Gastroesophageal sphincter (tissue), 4 donors: ENCODE results near the gene KLK3. TPM values are rescaled to one million over a fixed set of nuclear protein-coding genes. Genes with fewer than 3 reads are reported as not detected.
"Not testable (repeated sequence)": the region's sequence is repeated elsewhere in the genome, so short reads cannot be mapped to it uniquely, and the experiment has no call there.

Experiments
- ATAC-seq: fragments of 150-250 bp; one replicate; pipeline ENCODE4 v1.9.1; 2016; ENCODE audit warnings: mild to moderate bottlenecking, moderate library complexity
- H3K27ac ChIP-seq, 4 donors: fragments of 200-600 bp; sonication (generic) in 3 of 4; 1 replicate in 3 of 4; 2 replicates in 1 of 4; pipeline ENCODE4 v1.5.1; 2016 to 2019
- H3K27me3 ChIP-seq: fragments of 200-600 bp; sonication (generic); one replicate; pipeline ENCODE4 v1.5.1; 2019
- H3K36me3 ChIP-seq, 2 donors: fragments of 200-600 bp; sonication (generic); one replicate each; pipeline ENCODE4 v1.5.1; 2019; ENCODE audit warnings: control low read depth in 1 of 2
- H3K4me1 ChIP-seq, 3 donors: fragments of 200-600 bp; sonication (generic); 1 replicate in 2 of 3; 2 replicates in 1 of 3; pipeline ENCODE4 v1.5.1; 2016 to 2019; ENCODE audit warnings: control low read depth in 2 of 3
- H3K4me3 ChIP-seq, 2 donors: fragments of 200-600 bp; sonication (generic); one replicate each; pipeline ENCODE4 v1.5.1; 2019; ENCODE audit warnings: mild to moderate bottlenecking in 1 of 2, moderate library complexity in 1 of 2
- H3K9me3 ChIP-seq, 3 donors: fragments of 200-600 bp; sonication (generic); one replicate each; pipeline ENCODE4 v1.5.1; 2017 to 2019; ENCODE audit warnings: control low read depth in 2 of 3
- CTCF ChIP-seq, 4 experiments: fragments of 200-600 bp in 2 of 4; fragments of 450-650 bp in 2 of 4; sonication (generic) in 1 of 4; IDR thresholded peaks; one replicate each; pipeline ENCODE4 v1.5.1; 2017 to 2019; ENCODE audit warnings: antibody characterized with exemption in 4 of 4, mild to moderate bottlenecking in 2 of 4, moderate library complexity in 2 of 4
- EP300 ChIP-seq: sonication (generic); formaldehyde crosslinking; IDR thresholded peaks from one replicate; pipeline ENCODE4 v1.6.1; 2017; ENCODE audit warnings: antibody characterized with exemption, mild to moderate bottlenecking
- POLR2A ChIP-seq, 2 donors: fragments of 450-650 bp; IDR thresholded peaks; one replicate each; pipeline ENCODE4 v1.6.1; 2017; ENCODE audit warnings: antibody characterized with exemption in 2 of 2, mild to moderate bottlenecking in 2 of 2, moderate library complexity in 1 of 2
- POLR2AphosphoS5 ChIP-seq: sonication (generic); formaldehyde crosslinking; IDR thresholded peaks from one replicate; pipeline ENCODE4 v1.6.1; 2017; ENCODE audit warnings: antibody characterized with exemption
- WGBS, 2 donors: methylation state at CpG; one replicate each; pipeline ENCODE4 v1.1.5; 2018; ENCODE audit warnings: low coverage in 1 of 2; 5-methylcytosine and 5-hydroxymethylcytosine counted together
- total RNA-seq, 4 donors: library from RNA; depleted of rRNA; stranded (reverse); fragments of >200 nt; gene quantifications; one replicate each; pipeline ENCODE4 v1.1.0, GENCODE V29; 2016

KLK3 gene
- not detected for total RNA-seq

- H3K36me3 ChIP-seq = no peaks in the 10 kb centered on the region
- 37 to 59% methylated on average over 4 to 6 of the region's 9 CpGs for WGBS, 2 donors
- H3K4me3 ChIP-seq = no peak within 1 kb of the TSS
- H3K27ac ChIP-seq = no peak within 1 kb of the TSS
- no peaks in the 10 kb centered on the region for H3K4me1 ChIP-seq
- TF ChIP-seq POLR2A (IDR thresholded peaks at IDR 0.05) (no peak), EP300 (no peak), POLR2AphosphoS5 (no peak), CTCF (IDR thresholded peaks at IDR 0.05) (no peak)
- H3K27me3 ChIP-seq = peaks cover 97% of the 10 kb centered on the region
- no peaks in the 10 kb centered on the region for H3K9me3 ChIP-seq
- no peak for ATAC-seq
Measured at GRCh38 chr19:50854636-50855410, at the start of gene KLK3. KLK3 (plus strand) TSS chr19:50854915; CDS start chr19:50854956, 41 bp downstream.

- Histone ChIP-seq H3K9me3 (no peaks in the 10 kb centered on the region), H3K4me3 (no peak overlapping the region), H3K4me1 (peaks cover 0 to 13% (median 4%) of the 10 kb centered on the region in 3 donors), H3K27me3 (peaks cover 27% of the 10 kb centered on the region), H3K27ac (no peak overlapping the region), H3K36me3 (no peaks in the 10 kb centered on the region)
- 67% methylated on average over 1 of the region's 1 CpG; no CpG with 5 or more reads in 1 of the 2 donors for WGBS, 2 donors
- TF ChIP-seq POLR2A (IDR thresholded peaks at IDR 0.05) = no peak
- TF ChIP-seq CTCF (IDR thresholded peaks at IDR 0.05) = no peak
- no peak for TF ChIP-seq POLR2AphosphoS5
- no peak for TF ChIP-seq EP300
- ATAC-seq = no peak
Measured at GRCh38 chr19:50808856-50809255, 45.9 kb upstream of the KLK3 start.

DNA sequence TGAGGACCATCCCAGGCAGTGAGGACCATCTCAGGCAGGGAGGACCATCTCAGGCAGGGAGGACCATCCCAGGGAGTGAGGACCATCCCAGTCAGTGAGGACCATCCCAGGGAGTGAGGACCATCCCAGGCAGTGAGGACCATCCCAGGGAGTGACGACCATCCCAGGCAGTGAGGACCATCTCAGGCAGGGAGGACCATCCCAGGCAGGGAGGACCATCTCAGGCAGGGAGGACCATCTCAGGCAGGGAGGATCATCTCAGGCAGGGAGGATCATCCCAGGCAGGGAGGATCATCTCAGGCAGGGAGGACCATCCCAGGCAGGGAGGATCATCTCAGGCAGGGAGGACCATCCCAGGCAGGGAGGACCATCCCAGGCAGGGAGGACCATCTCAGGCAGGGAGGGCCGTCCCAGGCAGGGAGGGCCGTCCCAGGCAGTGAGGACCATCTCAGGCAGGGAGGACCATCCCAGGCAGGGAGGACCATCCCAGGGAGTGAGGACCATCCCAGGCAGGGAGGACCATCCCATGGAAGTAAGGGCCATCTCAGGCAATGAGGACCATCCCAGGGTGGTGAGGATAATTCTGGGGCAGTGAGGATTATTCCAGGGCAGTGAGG is 43.0 kb upstream of the KLK3 start:
- H3K27ac ChIP-seq, H3K4me3 ChIP-seq, H3K4me1 ChIP-seq, H3K9me3 ChIP-seq, ATAC-seq, H3K36me3 ChIP-seq: not testable (repeated sequence)
- no CpG with 5 or more reads among the region's 3 CpGs for WGBS, 2 donors
- peaks cover 54% of the 10 kb centered on the region for H3K27me3 ChIP-seq

GRCh38 chr19:50812474-50812873 is 42.2 kb upstream of the KLK3 start:
- H3K27ac ChIP-seq = no peak overlapping the region
- no peaks in the 10 kb centered on the region for H3K9me3 ChIP-seq
- TF ChIP-seq EP300 = no peak
- H3K4me3 ChIP-seq = no peak overlapping the region
- 50 to 53% methylated on average over 1 to 3 of the region's 3 CpGs for WGBS, 2 donors
- no peaks in the 10 kb centered on the region for H3K4me1 ChIP-seq
- H3K36me3 ChIP-seq = no peaks in the 10 kb centered on the region
- peaks cover 61% of the 10 kb centered on the region for H3K27me3 ChIP-seq
- no peak for ATAC-seq

DNA sequence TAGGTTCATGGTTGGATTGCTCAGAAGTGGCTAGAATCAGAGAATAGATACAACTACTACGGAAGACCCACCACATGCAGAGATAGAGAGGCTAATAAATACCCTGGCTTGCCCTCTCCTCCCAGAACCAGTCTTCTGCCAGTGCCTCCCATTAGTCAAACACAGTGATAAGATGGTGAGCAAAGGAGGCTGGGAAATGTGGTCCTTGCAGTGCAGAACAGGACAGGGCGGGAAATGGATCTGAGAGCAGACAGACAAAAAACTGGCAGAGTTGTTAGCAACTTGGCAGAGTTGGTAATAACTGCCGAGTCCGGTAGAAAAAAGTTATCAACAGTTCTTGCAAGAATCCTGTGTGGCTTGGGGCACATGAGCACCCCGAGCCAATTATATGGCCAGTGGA is 39.8 kb upstream of the KLK3 start:
- Histone ChIP-seq H3K27me3 (peaks cover 86% of the 10 kb centered on the region), H3K9me3 (no peaks in the 10 kb centered on the region), H3K36me3 (no peaks in the 10 kb centered on the region), H3K27ac (no peak overlapping the region), H3K4me3 (no peak overlapping the region), H3K4me1 (peaks cover 0 to 9% (median 0%) of the 10 kb centered on the region in 3 donors)
- 68 to 90% methylated on average over 2 to 4 of the region's 5 CpGs for WGBS, 2 donors
- ATAC-seq = no peak
- TF ChIP-seq POLR2A (IDR thresholded peaks at IDR 0.05) (no peak), POLR2AphosphoS5 (no peak)

GRCh38 chr19:50815439-50815838 is 39.3 kb upstream of the KLK3 start:
- Histone ChIP-seq H3K36me3 (no peaks in the 10 kb centered on the region), H3K27ac (no peak overlapping the region), H3K27me3 (peaks cover 91% of the 10 kb centered on the region), H3K4me1 (peaks cover 0 to 12% (median 0%) of the 10 kb centered on the region in 3 donors), H3K4me3 (no peak overlapping the region), H3K9me3 (no peaks in the 10 kb centered on the region)
- ATAC-seq = no peak
- TF ChIP-seq EP300 (no peak), POLR2A (IDR thresholded peaks at IDR 0.05) (no peak), CTCF (IDR thresholded peaks at IDR 0.05) (no peak), POLR2AphosphoS5 (no peak)
- WGBS, 2 donors = 80 to 83% methylated on average over 1 of the region's 1 CpG
